ENCODE results near the gene XPR1. TPM values are rescaled to one million over a fixed set of nuclear protein-coding genes. Genes with fewer than 3 reads are reported as not detected.

XPR1 gene
- total and polyA plus RNA-seq, 7 experiments from 2014 or later, result 5.4 to 19.7 (median 15.4) TPM

DNA sequence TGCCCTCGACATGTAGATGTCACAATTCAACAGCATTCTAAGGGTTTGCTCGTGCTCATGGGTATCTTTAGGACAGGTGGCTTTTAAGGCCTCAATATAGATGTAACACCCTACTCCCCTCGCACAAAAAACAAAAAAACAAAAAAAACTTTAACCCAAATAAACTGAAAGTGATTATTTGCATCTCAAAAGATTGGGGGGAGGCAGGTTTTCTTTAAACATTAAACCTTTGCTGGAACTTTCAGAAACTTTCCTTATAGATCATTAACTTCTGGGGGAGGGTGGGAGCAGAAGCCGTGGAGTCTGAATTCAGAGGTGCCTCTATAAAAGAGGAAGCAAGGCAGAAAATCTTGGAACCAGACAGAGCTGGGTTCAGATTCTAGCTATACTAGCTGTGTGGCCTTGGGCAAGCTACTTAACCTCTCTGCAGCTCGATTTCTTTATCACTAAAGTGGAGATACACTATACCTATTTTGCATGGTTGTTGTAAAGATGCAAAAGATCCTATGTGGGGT is 277.7 kb downstream of the XPR1 start:
- H3K4me3 Mint-ChIP-seq, result no peak overlapping the region
- Histone ChIP-seq H3K9me3 (ENCODE audit: control insufficient read depth in 2 of 3, low read length in 3 of 3) (no peaks in the 10 kb centered on the region), H3K27me3 (ENCODE audit: control insufficient read depth in 2 of 2, insufficient read depth in 2 of 2, low read length in 2 of 2) (no peaks in the 10 kb centered on the region), H3K27ac (ENCODE audit: low read depth, low read length) (no peak overlapping the region), H3K4me3 (ENCODE audit: low read length) (no peak overlapping the region), H3K36me3 (ENCODE audit: control insufficient read depth in 2 of 3, insufficient read depth in 3 of 3, low read length in 3 of 3) (no peaks in the 10 kb centered on the region), H3K4me1 (ENCODE audit: control insufficient read depth in 2 of 2, insufficient read depth in 2 of 2, low read length in 2 of 2) (no peaks in the 10 kb centered on the region)
- H3K4me1 Mint-ChIP-seq, result peaks cover 0 to 21% (median 8%) of the 10 kb centered on the region in 7 donors
- intact Hi-C loops (cut with micrococcal nuclease), result no loop called here
- ChIA-PET CTCF (interaction anchor here (0.7 kb wide), 1 partner anchor 124 kb away, joined by 4 read pairs; no protein-coding TSS in a partner anchor), POLR2A (no interaction called here)
- H3K36me3 Mint-ChIP-seq, result peaks cover 0 to 3% (median 0%) of the 10 kb centered on the region in 5 donors
- H3K9me3 Mint-ChIP-seq, result peaks cover 0 to 1% (median 0%) of the 10 kb centered on the region in 11 donors
- no peak for DNase-seq
- H3K27ac Mint-ChIP-seq, result no peak overlapping the region
- ATAC-seq, result no peak
- H3K27me3 Mint-ChIP-seq, result peaks cover 32 to 48% (median 36%) of the 10 kb centered on the region in 5 donors

DNA sequence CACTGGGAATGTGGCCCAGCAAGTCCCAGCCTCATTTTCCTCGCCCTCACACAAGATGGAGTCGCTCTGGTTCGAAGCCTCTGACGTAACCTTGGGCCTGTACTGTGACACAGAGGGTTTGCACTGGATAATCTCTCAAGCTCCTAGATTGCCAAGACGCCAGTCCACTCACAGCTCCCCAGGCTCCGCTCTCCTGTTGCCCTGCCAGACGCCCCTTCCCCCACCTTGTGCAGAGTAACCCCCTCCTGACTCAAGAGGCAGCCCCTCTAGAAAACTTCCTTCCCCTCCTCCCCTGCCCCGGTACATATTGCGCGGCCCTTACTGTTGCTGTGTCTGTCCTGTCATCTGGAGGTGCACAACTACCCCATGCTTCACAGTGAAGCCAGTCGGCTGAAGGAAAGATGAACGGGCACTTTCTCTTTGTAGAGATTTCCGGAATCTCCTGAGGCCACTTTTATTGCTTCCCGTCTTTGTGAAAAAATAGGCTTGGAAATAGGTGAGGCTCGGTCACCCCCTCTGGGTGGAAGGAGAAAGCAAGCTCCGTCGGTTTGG is 279.9 kb downstream of the XPR1 start:
- peaks cover 43 to 61% (median 45%) of the 10 kb centered on the region in 5 donors for H3K27me3 Mint-ChIP-seq
- peaks cover 0 to 1% (median 0%) of the 10 kb centered on the region in 11 donors for H3K9me3 Mint-ChIP-seq
- DNase-seq, result no peak
- Histone ChIP-seq H3K4me3 (ENCODE audit: low read length) (no peak overlapping the region), H3K4me1 (ENCODE audit: control insufficient read depth in 2 of 2, insufficient read depth in 2 of 2, low read length in 2 of 2) (no peaks in the 10 kb centered on the region), H3K27me3 (ENCODE audit: control insufficient read depth in 2 of 2, insufficient read depth in 2 of 2, low read length in 2 of 2) (no peaks in the 10 kb centered on the region), H3K27ac (ENCODE audit: low read depth, low read length) (no peak overlapping the region), H3K36me3 (ENCODE audit: control insufficient read depth in 2 of 3, insufficient read depth in 3 of 3, low read length in 3 of 3) (no peaks in the 10 kb centered on the region), H3K9me3 (ENCODE audit: control insufficient read depth in 2 of 3, low read length in 3 of 3) (no peaks in the 10 kb centered on the region)
- no peak for ATAC-seq
- peaks cover 0 to 3% (median 0%) of the 10 kb centered on the region in 5 donors for H3K36me3 Mint-ChIP-seq
- intact Hi-C loops (cut with micrococcal nuclease), result no loop called here
- no peak overlapping the region for H3K27ac Mint-ChIP-seq
- H3K4me3 Mint-ChIP-seq, result peak overlapping the region in 6 of 10 donors; percentile 3 to 61 (median 30)
- H3K4me1 Mint-ChIP-seq, result peaks cover 0 to 21% (median 8%) of the 10 kb centered on the region in 7 donors
- ChIA-PET POLR2A (no interaction called here), CTCF (no interaction called here)

DNA sequence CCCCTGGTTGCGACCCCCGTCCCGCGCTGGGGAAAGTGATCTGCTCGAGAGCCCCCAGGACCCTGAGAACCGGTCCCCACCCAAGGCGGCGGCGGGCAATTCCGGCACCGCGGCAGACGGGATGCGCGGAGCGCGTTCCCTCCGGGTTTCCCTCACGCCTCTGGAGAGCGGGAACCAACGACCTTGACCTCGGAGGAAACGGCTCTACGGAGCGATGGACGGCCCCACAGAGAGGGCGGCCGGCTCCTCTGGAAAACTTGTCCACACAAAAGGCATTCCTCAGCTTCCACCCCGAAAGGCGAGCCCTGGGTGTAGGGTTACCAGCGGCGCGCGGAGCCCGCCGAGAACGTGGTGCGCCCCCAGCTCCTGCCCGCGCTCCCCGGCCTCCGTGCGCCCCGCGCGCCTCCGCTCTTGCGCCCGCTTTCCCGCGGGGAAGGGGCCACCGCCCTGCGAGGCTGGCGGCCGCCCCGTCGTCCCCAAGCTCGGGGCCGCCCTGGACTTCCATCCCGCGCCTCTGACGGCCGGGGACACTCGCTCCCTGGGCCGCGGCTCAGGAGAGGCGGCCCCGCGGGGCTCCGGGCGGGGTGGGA is 280.5 kb downstream of the XPR1 start:
- H3K27me3 Mint-ChIP-seq, result peaks cover 43 to 59% (median 45%) of the 10 kb centered on the region in 5 donors
- H3K4me3 Mint-ChIP-seq, result peak overlapping the region in 5 of 10 donors; percentile 24 to 61 (median 36)
- intact Hi-C loops (cut with micrococcal nuclease), result no loop called here
- Histone ChIP-seq H3K4me3 (ENCODE audit: low read length) (no peak overlapping the region), H3K27ac (ENCODE audit: low read depth, low read length) (no peak overlapping the region), H3K36me3 (ENCODE audit: control insufficient read depth in 2 of 3, insufficient read depth in 3 of 3, low read length in 3 of 3) (no peaks in the 10 kb centered on the region), H3K4me1 (ENCODE audit: control insufficient read depth in 2 of 2, insufficient read depth in 2 of 2, low read length in 2 of 2) (no peaks in the 10 kb centered on the region), H3K9me3 (ENCODE audit: control insufficient read depth in 2 of 3, low read length in 3 of 3) (no peaks in the 10 kb centered on the region), H3K27me3 (ENCODE audit: control insufficient read depth in 2 of 2, insufficient read depth in 2 of 2, low read length in 2 of 2) (no peaks in the 10 kb centered on the region)
- POLR2A ChIA-PET, result no interaction called here
- no peak overlapping the region for H3K27ac Mint-ChIP-seq
- peaks cover 0 to 3% (median 0%) of the 10 kb centered on the region in 5 donors for H3K36me3 Mint-ChIP-seq
- CTCF ChIA-PET, result no interaction called here
- no peak for ATAC-seq
- H3K4me1 Mint-ChIP-seq, result peaks cover 0 to 21% (median 8%) of the 10 kb centered on the region in 7 donors
- DNase-seq, result no peak
- H3K9me3 Mint-ChIP-seq, result peaks cover 0 to 1% (median 0%) of the 10 kb centered on the region in 11 donors

DNA sequence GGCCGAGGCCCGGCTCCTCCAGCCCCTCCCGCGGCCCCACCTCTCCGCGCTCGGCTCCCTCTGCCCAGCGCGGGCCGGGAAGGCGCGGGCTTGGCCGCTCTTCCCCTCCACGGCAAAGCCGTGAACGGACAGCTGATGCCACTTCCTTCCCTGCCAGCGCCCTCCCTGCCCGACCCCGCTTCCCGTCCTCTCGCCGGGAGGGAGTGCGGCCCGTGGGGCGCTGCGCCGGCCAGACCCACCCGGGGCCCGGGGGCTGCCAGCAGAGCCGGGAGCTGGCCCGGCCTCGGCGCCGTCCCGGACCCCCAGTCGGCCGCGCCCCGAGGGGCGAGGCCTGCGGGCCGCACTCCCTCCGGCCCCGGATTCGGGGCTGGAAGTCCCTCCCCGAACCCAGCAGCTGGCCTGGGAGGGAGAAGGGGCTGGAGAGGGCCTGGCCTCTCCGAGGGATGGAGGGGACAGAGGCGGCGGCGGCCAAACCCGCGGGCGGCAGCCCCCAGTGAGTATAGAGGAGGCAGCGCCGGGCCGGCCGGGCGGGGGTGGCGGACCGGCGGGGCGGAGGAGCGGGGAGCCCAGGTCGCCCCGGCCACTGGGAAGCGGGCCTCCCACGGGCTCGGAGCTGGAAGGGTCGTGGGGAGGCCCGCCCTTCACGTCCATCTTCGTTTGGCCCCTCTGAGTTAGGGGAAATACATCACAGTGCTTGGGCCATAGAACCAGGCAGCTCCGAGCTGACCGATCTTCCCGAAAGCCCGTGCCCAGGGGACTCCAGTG is 281.2 kb downstream of the XPR1 start, which contains the start of gene KIAA1614:
KIAA1614 (plus strand) TSS at position 97 of the 765 bp plus-strand sequence; CDS start at position 444, 347 bp downstream.
- intact Hi-C loops (cut with micrococcal nuclease), result no loop called here
- H3K4me1 ChIP-seq (ENCODE audit: control insufficient read depth in 2 of 2, insufficient read depth in 2 of 2, low read length in 2 of 2), result no peaks in the 10 kb centered on the region
- ATAC-seq (peak; percentile 44), DNase-seq (no peak)
- H3K27me3 ChIP-seq (ENCODE audit: control insufficient read depth in 2 of 2, insufficient read depth in 2 of 2, low read length in 2 of 2), result no peaks in the 10 kb centered on the region
- Mint-ChIP-seq H3K36me3 (peaks cover 0 to 3% (median 0%) of the 10 kb centered on the region in 5 donors), H3K27ac (no peak within 1 kb of the TSS), H3K27me3 (peaks cover 43 to 57% (median 45%) of the 10 kb centered on the region in 5 donors), H3K4me3 (peak within 1 kb of the TSS in 9 of 10 donors; percentile 23 to 70 (median 44)), H3K9me3 (peaks cover 0 to 1% (median 0%) of the 10 kb centered on the region in 11 donors), H3K4me1 (peaks cover 0 to 21% (median 8%) of the 10 kb centered on the region in 7 donors)
- H3K4me3 ChIP-seq (ENCODE audit: low read length), result no peak within 1 kb of the TSS
- no peaks in the 10 kb centered on the region for H3K36me3 ChIP-seq (ENCODE audit: control insufficient read depth in 2 of 3, insufficient read depth in 3 of 3, low read length in 3 of 3)
- ChIA-PET CTCF (no interaction called here), POLR2A (no interaction called here)
- no peak within 1 kb of the TSS for H3K27ac ChIP-seq (ENCODE audit: low read depth, low read length)
- no peaks in the 10 kb centered on the region for H3K9me3 ChIP-seq (ENCODE audit: control insufficient read depth in 2 of 3, low read length in 3 of 3)

DNA sequence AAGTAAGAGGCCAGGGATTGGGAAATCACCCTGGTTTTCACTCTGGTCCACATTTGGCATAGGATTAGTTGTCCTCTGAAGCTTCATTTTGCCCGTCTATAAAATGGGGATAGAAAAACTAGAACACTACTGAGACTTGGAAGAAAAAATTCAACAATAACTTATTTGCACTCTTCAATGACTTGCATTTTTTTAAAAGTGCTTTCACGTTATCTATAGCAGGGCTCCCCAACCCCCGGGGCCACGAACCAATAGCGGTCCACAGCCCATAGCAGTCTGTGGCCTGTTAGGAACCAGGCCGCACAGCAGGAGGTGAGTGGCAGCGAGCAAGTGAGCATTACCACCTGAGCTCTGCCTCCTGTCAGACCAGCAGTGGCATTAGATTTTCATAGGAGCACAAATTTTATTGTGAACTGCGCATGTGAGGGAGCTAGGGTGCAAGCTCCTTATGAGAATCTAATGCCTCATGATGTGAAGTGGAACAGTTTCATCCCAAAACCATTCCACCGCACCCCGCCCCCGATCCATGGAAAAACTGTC is 283.7 kb downstream of the XPR1 start:
- H3K27me3 Mint-ChIP-seq, result peaks cover 26 to 42% (median 38%) of the 10 kb centered on the region in 5 donors
- Histone ChIP-seq H3K36me3 (ENCODE audit: control insufficient read depth in 2 of 3, insufficient read depth in 3 of 3, low read length in 3 of 3) (no peaks in the 10 kb centered on the region), H3K4me1 (ENCODE audit: control insufficient read depth in 2 of 2, insufficient read depth in 2 of 2, low read length in 2 of 2) (no peaks in the 10 kb centered on the region), H3K4me3 (ENCODE audit: low read length) (no peak overlapping the region), H3K9me3 (ENCODE audit: control insufficient read depth in 2 of 3, low read length in 3 of 3) (no peaks in the 10 kb centered on the region), H3K27ac (ENCODE audit: low read depth, low read length) (no peak overlapping the region), H3K27me3 (ENCODE audit: control insufficient read depth in 2 of 2, insufficient read depth in 2 of 2, low read length in 2 of 2) (no peaks in the 10 kb centered on the region)
- ChIA-PET POLR2A (no interaction called here), CTCF (no interaction called here)
- intact Hi-C loops (cut with micrococcal nuclease), result no loop called here
- H3K27ac Mint-ChIP-seq, result no peak overlapping the region
- H3K4me3 Mint-ChIP-seq, result no peak overlapping the region
- no peak for DNase-seq
- no peak for ATAC-seq
- peaks cover 0 to 13% (median 8%) of the 10 kb centered on the region in 7 donors for H3K4me1 Mint-ChIP-seq
- peaks cover 0 to 1% (median 0%) of the 10 kb centered on the region in 11 donors for H3K9me3 Mint-ChIP-seq
- H3K36me3 Mint-ChIP-seq, result peaks cover 0 to 3% (median 0%) of the 10 kb centered on the region in 5 donors

DNA sequence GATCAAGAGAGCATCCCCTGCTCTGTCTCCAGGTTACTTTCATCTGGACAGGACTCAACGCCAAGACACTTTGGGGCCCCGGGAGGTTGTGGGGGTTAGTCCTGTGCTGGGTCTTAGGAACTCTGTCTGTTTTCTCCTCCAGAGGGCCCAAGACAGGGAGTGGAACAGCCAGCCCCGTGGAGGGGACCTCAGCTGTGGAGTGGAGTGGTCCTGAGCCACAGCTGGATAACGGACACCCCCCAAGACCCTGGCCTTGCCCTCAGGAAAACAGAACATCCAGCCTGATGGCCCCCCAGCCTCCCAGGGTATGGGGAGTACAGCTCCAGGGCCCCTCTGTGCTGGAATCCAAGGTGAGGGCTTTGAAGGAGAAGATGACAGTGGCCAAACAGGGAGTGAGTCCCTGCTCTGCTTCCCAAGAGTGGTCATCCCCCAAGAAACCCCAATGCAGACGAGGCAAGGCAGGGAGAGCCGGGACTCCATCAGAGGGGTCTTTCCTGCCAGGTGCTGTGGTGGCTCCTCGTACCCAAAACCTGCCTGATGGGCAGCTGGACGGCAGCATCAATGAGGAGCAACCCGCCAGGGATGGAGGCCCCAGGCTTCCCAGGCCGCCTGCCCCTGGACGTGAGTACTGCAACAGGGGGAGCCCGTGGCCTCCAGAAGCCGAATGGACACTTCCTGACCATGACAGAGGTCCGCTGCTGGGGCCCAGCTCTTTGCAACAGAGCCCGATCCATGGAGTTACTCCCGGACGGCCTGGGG is 284.4 kb downstream of the XPR1 start:
- Mint-ChIP-seq H3K9me3 (peaks cover 0 to 1% (median 0%) of the 10 kb centered on the region in 11 donors), H3K36me3 (peaks cover 0 to 3% (median 0%) of the 10 kb centered on the region in 5 donors), H3K4me3 (no peak overlapping the region), H3K27ac (no peak overlapping the region), H3K27me3 (peaks cover 26 to 35% (median 31%) of the 10 kb centered on the region in 5 donors), H3K4me1 (peaks cover 0 to 13% (median 8%) of the 10 kb centered on the region in 7 donors)
- H3K27me3 ChIP-seq (ENCODE audit: control insufficient read depth in 2 of 2, insufficient read depth in 2 of 2, low read length in 2 of 2), result no peaks in the 10 kb centered on the region
- ATAC-seq (no peak), DNase-seq (no peak)
- no peaks in the 10 kb centered on the region for H3K36me3 ChIP-seq (ENCODE audit: control insufficient read depth in 2 of 3, insufficient read depth in 3 of 3, low read length in 3 of 3)
- H3K4me1 ChIP-seq (ENCODE audit: control insufficient read depth in 2 of 2, insufficient read depth in 2 of 2, low read length in 2 of 2), result no peaks in the 10 kb centered on the region
- H3K4me3 ChIP-seq (ENCODE audit: low read length), result no peak overlapping the region
- ChIA-PET CTCF (no interaction called here), POLR2A (no interaction called here)
- H3K27ac ChIP-seq (ENCODE audit: low read depth, low read length), result no peak overlapping the region
- intact Hi-C loops (cut with micrococcal nuclease), result no loop called here
- no peaks in the 10 kb centered on the region for H3K9me3 ChIP-seq (ENCODE audit: control insufficient read depth in 2 of 3, low read length in 3 of 3)

All from naive thymus-derived CD4-positive, alpha-beta T cell (primary cell).